Adrenal gland (tissue), 12 donors: ENCODE measurements around the gene CDS1. TPM values are rescaled to one million over a fixed set of nuclear protein-coding genes. Genes with fewer than 3 reads are reported as not detected.

Source experiments
- DNase-seq, 7 donors: peaks; one replicate each; pipeline ENCODE4 v3.0.0-alpha.2; 2019 to 2020
- H3K27ac ChIP-seq, 5 donors: fragments of 200-600 bp; sonication (generic) in 4 of 5; 1 replicate in 3 of 5; 2 replicates in 2 of 5; pipeline versions ENCODE4 v1.5.1 to v1.8.0; 2016 to 2020; ENCODE audit warnings: mild to moderate bottlenecking in 1 of 5
- H3K27me3 ChIP-seq: fragments of 200-600 bp; 2 replicates; pipeline ENCODE4 v1.8.0; 2021
- H3K36me3 ChIP-seq, 2 donors: fragments of 200-600 bp; replicated peaks in 1 of 2; 1 replicate in 1 of 2; 2 replicates in 1 of 2; pipeline versions ENCODE4 v1.5.1 to v1.8.0; 2018 to 2022
- H3K4me1 ChIP-seq, 2 donors: fragments of 200-600 bp; replicated peaks in 1 of 2; 1 replicate in 1 of 2; 2 replicates in 1 of 2; pipeline versions ENCODE4 v1.5.1 to v1.8.0; 2018 to 2021
- H3K4me3 ChIP-seq, 4 donors: fragments of 200-600 bp; sonication (generic) in 3 of 4; one replicate each; pipeline ENCODE4 v1.5.1; 2016 to 2018
- H3K9me3 ChIP-seq, 3 donors: fragments of 200-600 bp; sonication (generic) in 1 of 3; replicated peaks in 1 of 3; 1 replicate in 2 of 3; 2 replicates in 1 of 3; pipeline versions ENCODE4 v1.5.1 to v1.8.0; 2016 to 2021
- CTCF ChIP-seq, 6 experiments: fragments of 450-650 bp in 4 of 6; fragments of 200-600 bp in 2 of 6; sonication (generic) in 1 of 6; IDR thresholded peaks; 1 replicate in 5 of 6; 2 replicates in 1 of 6; pipeline versions ENCODE4 v1.5.1 to v1.8.0; 2016 to 2021; ENCODE audit warnings: antibody characterized with exemption in 6 of 6, mild to moderate bottlenecking in 2 of 6, moderate library complexity in 1 of 6
- POLR2A ChIP-seq, 2 donors: fragments of 450-650 bp; IDR thresholded peaks; one replicate each; pipeline ENCODE4 v1.6.1; 2017; ENCODE audit warnings: antibody characterized with exemption in 2 of 2, mild to moderate bottlenecking in 2 of 2, moderate library complexity in 1 of 2
- WGBS, 4 donors: extraction: QIAGEN DNeasy Blood & Tissue Kit in 2 of 4; methylation state at CpG; one replicate each; pipeline versions ENCODE4 v1.1.5 to v1.1.7; 2013 to 2017; 5-methylcytosine and 5-hydroxymethylcytosine counted together
- intact Hi-C, 2 donors: fragments of 100-400 bp; cut with DNase I; formaldehyde crosslinking; loops; one replicate each; pipeline versions ENCODE4 v1.14.1 to v1.15.0; 2022 to 2023
- polyA plus RNA-seq, 3 donors: library from polyadenylated mRNA; stranded (reverse); fragments of 200-250 nt in 2 of 3; fragments of 350-450 nt in 1 of 3; fragmentation: Illumina TruSeq in 1 of 3; extraction: RNeasy Lipid Tissue Mini Kit (QIAGEN cat#74804) in 1 of 3; gene quantifications; one replicate each; pipeline ENCODE4 v1.2.3, GENCODE V29; 2013 to 2014
- total RNA-seq, 9 donors: library from RNA; depleted of rRNA in 4 of 9; stranded (reverse); fragments of >200 nt in 4 of 9; fragments of 120-200 nt in 1 of 9; fragmentation: NEBNext Ultra II Directional in 1 of 9; extraction: Animal tissue kit (Norgen Biotek cat#: 25700) in 1 of 9; gene quantifications; one replicate each; pipeline versions ENCODE4 v1.1.0 to v1.2.4, GENCODE V29; 2013 to 2023
- donor health status: healthy with polysubstance abuse.
- donor health status: Bipolar disorder and iron deficiency.
- donor health status: DM: yes; HTN: yes; CAD: no.
- donor health status: DM: no; HTN: no; CAD: no.
- donor health status: DM: no; HTN: no; CAD: no.
- donor health status: DM: yes; HTN: yes; CAD: no.

Gene CDS1
- total and polyA plus RNA-seq, 12 donors, result 2.6 to 17.8 (median 9.0) TPM

- Histone ChIP-seq H3K4me1 (peaks cover 4 to 7% of the 10 kb centered on the region in 2 donors), H3K36me3 (no peaks in the 10 kb centered on the region), H3K9me3 (no peaks in the 10 kb centered on the region), H3K27me3 (no peaks in the 10 kb centered on the region), H3K4me3 (no peak overlapping the region), H3K27ac (no peak overlapping the region)
- DNase-seq, result peak in 4 of 7 donors; percentile 20 to 55 (median 34)
- intact Hi-C loops, result no loop called here
- WGBS, 4 donors, result 64 to 77% (median 72%) methylated on average over 4 of the region's 4 CpGs
- TF ChIP-seq CTCF (IDR thresholded peaks at IDR 0.05), result peak; percentile 21 to 52 (median 34)
- no peak for TF ChIP-seq POLR2A (IDR thresholded peaks at IDR 0.05)
These were observed 4.2 kb upstream of the CDS1 start for GRCh38 chr4:84578540-84579402.

DNA sequence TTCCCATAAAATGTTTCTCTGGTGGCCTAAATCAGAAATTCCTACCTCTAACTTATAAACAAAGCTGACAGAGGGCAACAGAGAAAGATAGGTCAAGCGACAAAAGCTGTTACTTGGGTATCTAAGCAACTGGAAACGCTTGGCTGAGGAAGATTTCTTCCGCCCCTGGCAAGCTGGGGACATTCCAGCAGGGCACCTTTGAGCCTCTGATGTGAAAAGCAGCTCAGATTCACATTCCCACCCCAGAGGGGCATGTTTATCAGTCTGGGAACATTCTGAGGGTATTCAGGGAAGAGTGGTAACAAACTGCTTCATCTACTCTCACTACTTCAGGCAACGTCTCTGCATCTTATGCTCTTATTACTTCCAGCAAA lies 3.5 kb upstream of the CDS1 start:
- Histone ChIP-seq H3K27ac (no peak overlapping the region), H3K4me1 (peaks cover 4 to 7% of the 10 kb centered on the region in 2 donors), H3K9me3 (no peaks in the 10 kb centered on the region), H3K36me3 (no peaks in the 10 kb centered on the region), H3K27me3 (no peaks in the 10 kb centered on the region), H3K4me3 (no peak overlapping the region)
- no peak for TF ChIP-seq CTCF (IDR thresholded peaks at IDR 0.05)
- intact Hi-C loops, result no loop called here
- 74 to 89% (median 81%) methylated on average over 4 of the region's 4 CpGs for WGBS, 4 donors
- no peak for DNase-seq

DNA sequence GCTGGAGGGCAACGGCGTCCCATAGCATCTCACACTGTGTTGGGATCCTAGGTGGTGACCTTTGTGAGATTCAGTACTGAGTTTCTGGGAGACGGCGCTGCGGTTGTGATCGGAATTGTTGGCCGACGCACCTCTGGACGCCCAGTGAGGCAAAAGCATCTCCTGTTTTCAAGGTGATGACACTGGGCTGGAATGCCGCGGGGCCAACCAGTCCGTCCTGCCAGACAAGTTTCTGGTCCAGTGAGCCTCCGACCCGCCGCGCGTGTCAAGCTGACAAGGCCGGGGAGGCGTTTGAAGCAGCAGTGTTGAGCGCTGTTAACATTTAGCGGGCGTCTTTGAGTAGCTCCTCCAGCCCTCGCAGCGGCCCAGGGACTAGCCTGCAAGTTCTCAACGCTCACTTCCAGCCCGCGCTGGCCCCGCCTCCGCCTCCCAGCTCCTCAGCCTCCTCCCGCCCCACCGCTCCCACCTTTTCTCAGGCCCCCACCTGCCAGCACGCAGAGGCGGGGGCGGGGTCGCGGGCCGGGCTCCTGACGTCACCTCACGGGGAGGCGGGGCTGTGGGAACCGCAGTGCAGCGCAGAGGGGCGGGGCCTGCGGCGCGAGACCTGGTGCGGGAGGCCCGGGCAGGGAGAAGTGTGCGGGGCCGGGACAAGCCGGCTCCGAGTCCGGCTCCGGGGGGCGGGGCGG lies 482 bp upstream of the CDS1 start:
- Histone ChIP-seq H3K9me3 (no peaks in the 10 kb centered on the region), H3K27me3 (no peaks in the 10 kb centered on the region), H3K4me3 (peak overlapping the region in 3 of 4 donors; percentile 49 to 86 (median 79)), H3K36me3 (no peaks in the 10 kb centered on the region), H3K4me1 (peaks cover 4 to 7% of the 10 kb centered on the region in 2 donors), H3K27ac (peak overlapping the region in 3 of 5 donors; percentile 77 to 85 (median 81))
- WGBS, 4 donors, result 0 to 1% (median 1%) methylated on average over 12 to 56 of the region's 56 CpGs
- intact Hi-C loops, result no loop called here
- TF ChIP-seq CTCF (IDR thresholded peaks at IDR 0.05) (peak in 1 of 6 experiments; percentile 3), POLR2A (IDR thresholded peaks at IDR 0.05) (peak in 1 of 2 donors; percentile 78)
- DNase-seq, result peak; percentile 91 to 98 (median 95)

- H3K27ac ChIP-seq, result peak overlapping the region in 3 of 5 donors; percentile 77 to 85 (median 81)
- H3K4me3 ChIP-seq, result peak overlapping the region in 2 of 4 donors; percentile 79 to 86
- H3K36me3 ChIP-seq, result no peaks in the 10 kb centered on the region
- intact Hi-C loops, result no loop called here
- no peaks in the 10 kb centered on the region for H3K27me3 ChIP-seq
- peaks cover 4 to 7% of the 10 kb centered on the region in 2 donors for H3K4me1 ChIP-seq
- DNase-seq, result no peak
- TF ChIP-seq POLR2A (IDR thresholded peaks at IDR 0.05) (no peak), CTCF (IDR thresholded peaks at IDR 0.05) (peak in 4 of 6 experiments; percentile 10 to 26 (median 20))
- WGBS, 4 donors, result 17 to 20% (median 20%) methylated on average over 16 of the region's 16 CpGs
- no peaks in the 10 kb centered on the region for H3K9me3 ChIP-seq
These were observed 1.0 kb downstream of the CDS1 start for GRCh38 chr4:84583876-84584380.
